Esophagus muscularis mucosa (tissue), 4 donors: Measurements from ENCODE around the gene SCAANT1. TPM values are rescaled to one million over a fixed set of nuclear protein-coding genes. Genes with fewer than 3 reads are reported as not detected.

ENCODE experiments used
- DNase-seq: peaks from one replicate; pipeline ENCODE4 v3.0.0-alpha.2; 2017; ENCODE audit errors: extremely low spot score
- H3K27ac ChIP-seq, 4 donors: fragments of 200-600 bp; sonication (generic); replicated peaks in 1 of 4; 1 replicate in 3 of 4; 2 replicates in 1 of 4; pipeline ENCODE4 v1.5.1; 2016 to 2019; ENCODE audit warnings: mild to moderate bottlenecking in 1 of 4
- H3K27me3 ChIP-seq, 4 donors: fragments of 200-600 bp; sonication (generic); one replicate each; pipeline versions ENCODE4 v1.5.1 to v1.6.0; 2016 to 2019
- H3K36me3 ChIP-seq, 4 donors: fragments of 200-600 bp; sonication (generic); one replicate each; pipeline ENCODE4 v1.5.1; 2016 to 2019
- H3K4me1 ChIP-seq, 4 donors: fragments of 200-600 bp; sonication (generic); one replicate each; pipeline ENCODE4 v1.5.1; 2016 to 2019
- H3K4me3 ChIP-seq, 4 donors: fragments of 200-600 bp; sonication (generic); 1 replicate in 2 of 4; 2 replicates in 2 of 4; pipeline ENCODE4 v1.5.1; 2016 to 2019; ENCODE audit warnings: mild to moderate bottlenecking in 4 of 4, moderate library complexity in 1 of 4
- H3K9me3 ChIP-seq, 4 donors: fragments of 200-600 bp; sonication (generic); 1 replicate in 3 of 4; 2 replicates in 1 of 4; pipeline ENCODE4 v1.5.1; 2016 to 2019
- EP300 ChIP-seq: sonication (generic); formaldehyde crosslinking; IDR thresholded peaks from one replicate; pipeline ENCODE4 v1.6.1; 2017; ENCODE audit warnings: antibody characterized with exemption
- POLR2A ChIP-seq: fragments of 450-650 bp; IDR thresholded peaks from one replicate; pipeline ENCODE4 v1.6.1; 2017; ENCODE audit warnings: antibody characterized with exemption, moderate library complexity, mild to moderate bottlenecking, low read depth
- POLR2AphosphoS5 ChIP-seq, 2 donors: sonication (generic); formaldehyde crosslinking; IDR thresholded peaks; one replicate each; pipeline ENCODE4 v1.6.1; 2017; ENCODE audit warnings: antibody characterized with exemption in 2 of 2
- WGBS: methylation state at CpG from one replicate; pipeline ENCODE4 v1.1.5; 2018; 5-methylcytosine and 5-hydroxymethylcytosine counted together
- intact Hi-C: fragments of 100-400 bp; cut with DNase I; formaldehyde crosslinking; loops from one replicate; pipeline ENCODE4 v1.15.1; 2023
- total RNA-seq, 4 donors: library from RNA; depleted of rRNA; stranded (reverse); fragments of >200 nt; gene quantifications; one replicate each; pipeline versions ENCODE4 v1.1.0 to v1.2.1, GENCODE V29; 2016
- TF ChIP-seq, protein P1 (sequence below), 3 experiments: fragments of 200-600 bp in 2 of 3; fragments of 450-650 bp in 1 of 3; sonication (generic) in 2 of 3; IDR thresholded peaks; one replicate each; pipeline ENCODE4 v1.5.1; 2017 to 2019; ENCODE audit warnings: antibody characterized with exemption in 3 of 3, mild to moderate bottlenecking in 2 of 3, moderate library complexity in 1 of 3

The SCAANT1 gene
- total RNA-seq, 4 donors from 2014 or later: not detected

DNA sequence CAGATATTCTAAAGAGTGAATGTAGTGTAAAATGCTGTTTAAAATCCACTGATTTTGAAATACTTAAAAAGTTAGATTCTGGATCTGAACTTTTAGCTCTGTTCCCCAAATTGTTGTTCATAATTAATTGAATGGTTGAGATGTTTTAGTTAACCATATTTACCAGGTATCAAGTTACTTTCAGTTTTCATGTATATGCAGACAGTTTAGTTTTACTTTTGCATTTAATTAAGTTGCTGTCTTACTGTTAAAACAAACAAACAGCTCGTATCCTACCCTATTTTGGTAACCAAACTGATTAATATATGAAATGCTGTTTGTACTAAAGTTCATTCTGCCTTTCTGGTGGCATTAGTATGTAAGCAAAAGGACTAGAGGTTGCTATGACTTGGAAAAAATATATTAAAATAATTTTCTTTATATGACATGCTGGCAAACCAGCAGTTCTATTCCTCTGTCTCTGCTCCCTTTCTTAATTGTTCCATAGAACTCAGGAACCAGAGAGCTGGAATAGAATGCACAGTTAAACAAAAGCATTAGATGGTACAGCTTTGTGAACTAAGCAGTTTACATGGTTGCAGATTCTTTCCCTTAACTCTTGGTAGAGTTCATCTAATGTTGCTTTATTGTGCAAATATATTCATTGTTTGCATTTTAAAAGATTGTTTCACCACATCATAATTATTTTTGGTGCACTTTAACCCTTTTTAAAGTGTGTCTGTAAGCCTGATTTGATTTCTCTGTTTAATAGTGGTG lies 39.5 kb upstream of the SCAANT1 start:
- Histone ChIP-seq H3K27me3 (no peaks in the 10 kb centered on the region), H3K4me3 (no peak overlapping the region), H3K27ac (peak overlapping the region in 1 of 4 donors; percentile 36), H3K9me3 (no peaks in the 10 kb centered on the region), H3K36me3 (peaks cover 0 to 8% (median 0%) of the 10 kb centered on the region in 4 donors), H3K4me1 (peaks cover 18 to 92% (median 65%) of the 10 kb centered on the region in 4 donors)
- intact Hi-C loops: no loop called here
- TF ChIP-seq POLR2A: no peak
- TF ChIP-seq, protein P1, sequence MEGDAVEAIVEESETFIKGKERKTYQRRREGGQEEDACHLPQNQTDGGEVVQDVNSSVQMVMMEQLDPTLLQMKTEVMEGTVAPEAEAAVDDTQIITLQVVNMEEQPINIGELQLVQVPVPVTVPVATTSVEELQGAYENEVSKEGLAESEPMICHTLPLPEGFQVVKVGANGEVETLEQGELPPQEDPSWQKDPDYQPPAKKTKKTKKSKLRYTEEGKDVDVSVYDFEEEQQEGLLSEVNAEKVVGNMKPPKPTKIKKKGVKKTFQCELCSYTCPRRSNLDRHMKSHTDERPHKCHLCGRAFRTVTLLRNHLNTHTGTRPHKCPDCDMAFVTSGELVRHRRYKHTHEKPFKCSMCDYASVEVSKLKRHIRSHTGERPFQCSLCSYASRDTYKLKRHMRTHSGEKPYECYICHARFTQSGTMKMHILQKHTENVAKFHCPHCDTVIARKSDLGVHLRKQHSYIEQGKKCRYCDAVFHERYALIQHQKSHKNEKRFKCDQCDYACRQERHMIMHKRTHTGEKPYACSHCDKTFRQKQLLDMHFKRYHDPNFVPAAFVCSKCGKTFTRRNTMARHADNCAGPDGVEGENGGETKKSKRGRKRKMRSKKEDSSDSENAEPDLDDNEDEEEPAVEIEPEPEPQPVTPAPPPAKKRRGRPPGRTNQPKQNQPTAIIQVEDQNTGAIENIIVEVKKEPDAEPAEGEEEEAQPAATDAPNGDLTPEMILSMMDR (IDR thresholded peaks at IDR 0.05): no peak
- TF ChIP-seq EP300: no peak
- no peak for TF ChIP-seq POLR2AphosphoS5 (IDR thresholded peaks at IDR 0.05)
- no peak for DNase-seq
- 41% methylated on average over 1 of the region's 1 CpG for WGBS

DNA sequence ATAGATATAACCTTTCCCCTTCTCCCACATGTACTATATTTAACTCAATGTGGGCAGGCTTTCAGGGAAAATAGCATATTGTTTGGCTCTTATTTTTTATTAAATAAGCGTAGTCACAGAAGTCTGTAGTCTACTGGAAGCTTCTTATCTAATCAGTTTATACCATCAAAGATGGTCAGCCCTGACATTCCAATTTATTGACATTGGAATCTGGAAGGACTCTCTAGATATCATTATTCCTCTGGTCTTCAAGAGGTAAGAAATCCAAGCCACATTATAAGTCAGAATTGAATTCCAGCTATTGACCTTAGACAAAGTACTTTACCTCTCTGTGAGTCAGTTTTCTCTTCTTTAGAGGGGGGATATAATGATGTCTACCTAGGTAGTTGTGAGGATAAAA lies 38.5 kb upstream of the SCAANT1 start:
- DNase-seq: no peak
- peaks cover 21 to 92% (median 64%) of the 10 kb centered on the region in 4 donors for H3K4me1 ChIP-seq
- peak overlapping the region in 1 of 4 donors; percentile 36 for H3K27ac ChIP-seq
- intact Hi-C loops: no loop called here
- H3K27me3 ChIP-seq: no peaks in the 10 kb centered on the region
- H3K4me3 ChIP-seq: no peak overlapping the region
- peaks cover 0 to 8% (median 0%) of the 10 kb centered on the region in 4 donors for H3K36me3 ChIP-seq
- TF ChIP-seq, protein P1 (IDR thresholded peaks at IDR 0.05): no peak
- TF ChIP-seq POLR2A (no peak), POLR2AphosphoS5 (IDR thresholded peaks at IDR 0.05) (no peak), EP300 (no peak)
- 81% methylated on average over 1 of the region's 1 CpG for WGBS
- H3K9me3 ChIP-seq: no peaks in the 10 kb centered on the region

DNA sequence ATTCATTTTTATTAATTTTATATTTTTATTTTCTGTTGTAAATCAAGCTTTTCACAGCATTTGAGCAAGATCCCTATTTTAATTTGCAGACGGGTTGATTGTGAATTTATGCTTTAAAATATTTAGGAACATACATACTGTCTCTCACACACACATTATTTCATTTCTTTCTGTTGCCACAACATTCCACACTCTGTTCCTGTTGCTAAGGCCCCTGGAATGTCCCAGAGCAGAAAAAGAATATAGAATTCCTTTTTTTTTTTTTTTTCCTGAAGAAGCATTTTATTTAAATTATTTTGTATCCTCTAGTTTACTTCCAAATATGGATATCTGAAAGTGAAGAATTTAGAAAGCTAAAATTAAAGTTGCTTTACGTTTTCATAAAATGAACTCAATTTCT lies 36.8 kb upstream of the SCAANT1 start:
- WGBS: 45% methylated on average over 2 of the region's 2 CpGs
- no peak for TF ChIP-seq POLR2AphosphoS5 (IDR thresholded peaks at IDR 0.05)
- no peak for TF ChIP-seq POLR2A
- TF ChIP-seq EP300: no peak
- TF ChIP-seq, protein P1 (IDR thresholded peaks at IDR 0.05): no peak
- Histone ChIP-seq H3K27ac (peak overlapping the region in 3 of 4 donors; percentile 44 to 68 (median 58)), H3K36me3 (peaks cover 0 to 8% (median 0%) of the 10 kb centered on the region in 4 donors), H3K27me3 (no peaks in the 10 kb centered on the region), H3K9me3 (no peaks in the 10 kb centered on the region), H3K4me1 (peaks cover 31 to 90% (median 71%) of the 10 kb centered on the region in 4 donors), H3K4me3 (no peak overlapping the region)
- intact Hi-C loops: no loop called here
- DNase-seq: no peak

DNA sequence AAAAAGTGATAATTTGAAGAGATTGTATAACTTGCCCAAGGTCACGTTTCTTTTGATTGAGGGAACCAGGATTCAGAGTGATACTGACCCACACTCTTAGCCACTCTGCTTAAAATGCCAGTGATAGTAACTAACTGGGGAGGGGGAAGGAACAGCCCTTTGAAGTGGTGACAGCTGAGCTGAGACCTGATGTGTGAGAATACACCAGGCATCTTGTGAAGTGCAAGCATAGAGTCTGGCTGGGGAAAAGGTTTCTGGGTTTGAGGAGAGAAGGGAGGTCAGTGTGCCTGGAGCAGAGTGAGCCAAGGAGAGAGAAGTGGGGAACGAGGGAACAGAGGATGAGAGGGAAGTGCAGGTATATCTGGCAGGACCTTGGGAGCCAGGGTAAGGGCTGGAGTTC lies 35.4 kb upstream of the SCAANT1 start:
- Histone ChIP-seq H3K4me1 (peaks cover 31 to 94% (median 66%) of the 10 kb centered on the region in 4 donors), H3K27ac (peak overlapping the region in 2 of 4 donors; percentile 24 to 68), H3K9me3 (no peaks in the 10 kb centered on the region), H3K4me3 (no peak overlapping the region), H3K36me3 (peaks cover 0 to 6% (median 0%) of the 10 kb centered on the region in 4 donors), H3K27me3 (no peaks in the 10 kb centered on the region)
- DNase-seq: no peak
- intact Hi-C loops: no loop called here
- WGBS: 81% methylated on average over 2 of the region's 2 CpGs
- TF ChIP-seq EP300 (no peak), POLR2AphosphoS5 (IDR thresholded peaks at IDR 0.05) (no peak), POLR2A (no peak)
- TF ChIP-seq, protein P1 (IDR thresholded peaks at IDR 0.05): no peak
